Central memory CD4-positive, alpha-beta T cell (primary cell): Measurements from ENCODE around the gene BBS4.
A peak's percentile ranks its signal among the peaks of the same experiment; 100 is the strongest.

Experiments
- DNase-seq: peaks from one replicate; pipeline ENCODE4 v3.0.0; 2022

BBS4 gene

GRCh38 chr15:72766780-72767179 lies 80.8 kb downstream of the BBS4 start:
- DNase-seq, result no peak

- no peak for DNase-seq
Observed at GRCh38 chr15:72770673-72771328, 84.8 kb downstream of the BBS4 start.

GRCh38 chr15:72771329-72771725 lies 85.3 kb downstream of the BBS4 start:
- no peak for DNase-seq

GRCh38 chr15:72774696-72775383 lies 88.8 kb downstream of the BBS4 start:
- no peak for DNase-seq

GRCh38 chr15:72778796-72779195 lies 92.8 kb downstream of the BBS4 start:
- DNase-seq, result no peak

GRCh38 chr15:72781631-72782030 lies 95.6 kb downstream of the BBS4 start:
- DNase-seq, result no peak

- no peak for DNase-seq
Observed at GRCh38 chr15:72782274-72783003, 96.4 kb downstream of the BBS4 start.

- peak; percentile 52 for DNase-seq
Observed at GRCh38 chr15:72783004-72783639, 97.1 kb downstream of the BBS4 start.

- DNase-seq, result peak; percentile 95
Observed at GRCh38 chr15:72783640-72784455, 97.8 kb downstream of the BBS4 start, which contains the start of gene ADPGK. TSS of gene ADPGK (minus strand) at chr15:72783758. CDS start at chr15:72783691, 67 bp downstream.

GRCh38 chr15:72784456-72784876 lies 98.5 kb downstream of the BBS4 start:
- DNase-seq, result no peak

GRCh38 chr15:72785432-72785831 lies 99.4 kb downstream of the BBS4 start:
- peak; percentile 71 for DNase-seq

- no peak for DNase-seq
Observed at GRCh38 chr15:72785841-72786240, 99.8 kb downstream of the BBS4 start.

- DNase-seq, result no peak
Observed at GRCh38 chr15:72786242-72786641, 100.2 kb downstream of the BBS4 start.

GRCh38 chr15:72786676-72787345 lies 100.8 kb downstream of the BBS4 start:
- DNase-seq, result no peak

GRCh38 chr15:72787526-72787925 lies 101.5 kb downstream of the BBS4 start:
- no peak for DNase-seq
